Brain microvascular endothelial cell (primary cell): ENCODE data around the gene MAPRE2.

Experiments used
- DNase-seq: peaks from one replicate; pipeline ENCODE4 v3.0.0-alpha.2; 2020
- H3K27ac ChIP-seq: fragments of 250-450 bp; sonication (Bioruptor Pico); 2 replicates; pipeline ENCODE4 v1.5.1; 2020; ENCODE audit warnings: mild to moderate bottlenecking, moderate library complexity
- H3K27me3 ChIP-seq: fragments of 250-450 bp; sonication (Bioruptor Pico); replicated peaks from 2 replicates; pipeline ENCODE4 v1.5.1; 2020; ENCODE audit warnings: mild to moderate bottlenecking
- H3K36me3 ChIP-seq: fragments of 250-450 bp; sonication (Bioruptor Pico); replicated peaks from 2 replicates; pipeline ENCODE4 v1.5.1; 2020; ENCODE audit warnings: mild to moderate bottlenecking
- H3K4me3 ChIP-seq: 2 replicates; pipeline ENCODE4 v1.5.1; 2011; ENCODE audit warnings: low read depth, mild to moderate bottlenecking, control low read depth, low read length, moderate library complexity
- CTCF ChIP-seq: IDR thresholded peaks from 2 replicates; pipeline ENCODE4 v1.5.1; 2011; ENCODE audit warnings: low read depth, mild to moderate bottlenecking, moderate library complexity, low read length, control low read depth, inconsistent platforms; ENCODE audit errors: missing control alignments
- in situ Hi-C: cut with HindIII; loops from 2 replicates; pipeline ENCODE4 v1.10.0; 2017; ENCODE audit warnings: low sequenced_read_pairs, low pct_ligation_motif_present

MAPRE2 gene

GRCh38 chr18:35137632-35138031 lies 96.4 kb downstream of the MAPRE2 start:
- TF ChIP-seq CTCF: no peak
- Histone ChIP-seq H3K27ac (no peak overlapping the region), H3K27me3 (no peaks in the 10 kb centered on the region), H3K4me3 (no peak overlapping the region), H3K36me3 (peaks cover 32% of the 10 kb centered on the region)
- in situ Hi-C loops: no loop called here
- no peak for DNase-seq

- H3K27me3 ChIP-seq: no peaks in the 10 kb centered on the region
- DNase-seq: no peak
- no peak overlapping the region for H3K4me3 ChIP-seq
- H3K27ac ChIP-seq: no peak overlapping the region
- no peak for TF ChIP-seq CTCF
- in situ Hi-C loops: no loop called here
- peaks cover 29% of the 10 kb centered on the region for H3K36me3 ChIP-seq
These were observed 97.6 kb downstream of the MAPRE2 start for GRCh38 chr18:35138773-35139172.

- H3K36me3 ChIP-seq: peaks cover 25% of the 10 kb centered on the region
- no peak for TF ChIP-seq CTCF
- no peaks in the 10 kb centered on the region for H3K27me3 ChIP-seq
- DNase-seq: no peak
- in situ Hi-C loops: no loop called here
- no peak overlapping the region for H3K4me3 ChIP-seq
- H3K27ac ChIP-seq: no peak overlapping the region
These were observed 98.3 kb downstream of the MAPRE2 start for GRCh38 chr18:35139517-35139916.

GRCh38 chr18:35141077-35141476 lies 99.9 kb downstream of the MAPRE2 start:
- in situ Hi-C loops: no loop called here
- TF ChIP-seq CTCF: no peak
- no peak for DNase-seq
- H3K36me3 ChIP-seq: peaks cover 16% of the 10 kb centered on the region
- H3K4me3 ChIP-seq: no peak overlapping the region
- no peaks in the 10 kb centered on the region for H3K27me3 ChIP-seq
- H3K27ac ChIP-seq: no peak overlapping the region

- TF ChIP-seq CTCF: no peak
- in situ Hi-C loops: no loop called here
These were observed 100.5 kb downstream of the MAPRE2 start for GRCh38 chr18:35141567-35142274.

GRCh38 chr18:35142275-35142615 lies 101.0 kb downstream of the MAPRE2 start:
- Histone ChIP-seq H3K27me3 (no peaks in the 10 kb centered on the region), H3K4me3 (no peak overlapping the region), H3K27ac (no peak overlapping the region), H3K36me3 (peaks cover 11% of the 10 kb centered on the region)
- in situ Hi-C loops: no loop called here
- DNase-seq: no peak
- no peak for TF ChIP-seq CTCF

More at GRCh38 chr18:35141567-35142274, 100.5 kb downstream of the MAPRE2 start:
- no peaks in the 10 kb centered on the region for H3K27me3 ChIP-seq
- no peak overlapping the region for H3K27ac ChIP-seq
- H3K36me3 ChIP-seq: peaks cover 15% of the 10 kb centered on the region
- no peak for DNase-seq
- H3K4me3 ChIP-seq: no peak overlapping the region
